ENCODE data around the gene SERPINA1.
A peak's percentile ranks its signal among the peaks of the same experiment; 100 is the strongest.
"Not testable (repeated sequence)": the region's sequence is repeated elsewhere in the genome, so short reads cannot be mapped to it uniquely, and the experiment has no call there.

SERPINA1 gene

GRCh38 chr14:94346065-94346786 lies 42.2 kb downstream of the SERPINA1 start:
- not testable (repeated sequence) for DNase-seq (ENCODE audit: low read depth)

GRCh38 chr14:94345344-94346064 lies 42.9 kb downstream of the SERPINA1 start:
- peak; percentile 86 for DNase-seq (ENCODE audit: low read depth)

DNA sequence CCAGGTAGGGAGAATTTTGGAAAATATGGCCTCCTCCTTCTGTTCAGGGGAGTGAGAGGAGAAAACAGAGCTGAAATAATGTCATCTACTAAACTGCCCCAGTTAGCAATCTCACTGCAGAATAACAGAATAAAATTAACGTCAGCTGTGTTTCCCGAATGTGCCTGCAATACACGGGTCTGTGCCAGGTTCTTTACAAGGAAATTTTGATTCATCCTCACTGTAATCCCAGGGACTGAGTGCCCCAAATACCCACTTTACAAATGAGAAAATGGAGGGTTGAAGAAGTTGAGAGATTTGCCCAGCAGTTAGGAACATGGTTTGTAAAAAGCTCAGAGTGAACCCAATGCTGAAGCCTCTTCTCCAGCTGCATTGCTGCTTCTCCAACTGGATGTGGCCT lies 44.0 kb downstream of the SERPINA1 start:
- DNase-seq (ENCODE audit: low read depth), result no peak

- no peak for DNase-seq (ENCODE audit: low read depth)
Observed at GRCh38 chr14:94343238-94344005, 45.0 kb downstream of the SERPINA1 start.

- DNase-seq (ENCODE audit: low read depth), result peak; percentile 94
Observed at GRCh38 chr14:94342334-94342934, 46.0 kb downstream of the SERPINA1 start.

GRCh38 chr14:94341656-94342333 lies 46.6 kb downstream of the SERPINA1 start:
- no peak for DNase-seq (ENCODE audit: low read depth)

DNA sequence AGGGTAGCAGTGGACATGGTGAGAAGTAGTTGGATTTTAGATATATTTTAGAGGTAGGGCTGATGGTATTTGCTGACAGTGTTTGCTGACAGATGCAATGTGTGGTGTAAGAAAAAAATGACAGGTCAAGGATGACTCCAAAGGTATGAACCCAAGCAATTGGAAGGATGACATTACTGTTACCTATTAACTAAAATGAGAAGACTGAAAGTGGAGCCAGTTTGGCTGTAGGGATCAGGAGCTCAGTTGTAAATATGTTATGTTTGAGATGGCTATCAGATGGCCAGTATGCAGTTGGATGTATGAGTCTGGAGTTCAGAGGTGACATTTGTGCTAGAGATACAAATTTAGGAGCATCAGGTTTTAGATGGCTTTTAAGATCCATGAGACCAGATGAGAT lies 47.9 kb downstream of the SERPINA1 start:
- no peak for DNase-seq (ENCODE audit: low read depth)

- DNase-seq (ENCODE audit: low read depth), result no peak
Observed at GRCh38 chr14:94338023-94338422, 50.4 kb downstream of the SERPINA1 start.

GRCh38 chr14:94337274-94337673 lies 51.1 kb downstream of the SERPINA1 start:
- DNase-seq (ENCODE audit: low read depth), result no peak

- no peak for DNase-seq (ENCODE audit: low read depth)
Observed at GRCh38 chr14:94334872-94335271, 53.5 kb downstream of the SERPINA1 start.

DNA sequence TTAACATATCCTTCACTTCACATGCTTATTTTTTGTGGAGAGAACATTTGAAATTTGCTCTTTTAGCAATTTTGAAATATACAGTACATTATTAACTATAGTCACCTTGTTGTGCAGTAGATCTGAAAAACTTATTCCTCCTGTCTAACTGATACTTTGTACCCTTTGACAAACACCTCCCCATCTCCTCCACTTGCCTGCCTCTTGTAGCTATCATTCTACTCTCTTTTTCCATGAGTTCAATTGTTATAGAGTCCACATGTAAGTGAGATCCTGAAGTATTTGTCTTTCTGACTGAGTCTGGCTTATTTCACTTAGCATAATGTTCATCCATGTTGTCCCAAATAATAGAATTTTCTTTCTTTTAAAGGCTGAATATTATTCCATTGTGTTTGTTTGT lies 55.8 kb downstream of the SERPINA1 start:
- DNase-seq (ENCODE audit: low read depth), result no peak

DNA sequence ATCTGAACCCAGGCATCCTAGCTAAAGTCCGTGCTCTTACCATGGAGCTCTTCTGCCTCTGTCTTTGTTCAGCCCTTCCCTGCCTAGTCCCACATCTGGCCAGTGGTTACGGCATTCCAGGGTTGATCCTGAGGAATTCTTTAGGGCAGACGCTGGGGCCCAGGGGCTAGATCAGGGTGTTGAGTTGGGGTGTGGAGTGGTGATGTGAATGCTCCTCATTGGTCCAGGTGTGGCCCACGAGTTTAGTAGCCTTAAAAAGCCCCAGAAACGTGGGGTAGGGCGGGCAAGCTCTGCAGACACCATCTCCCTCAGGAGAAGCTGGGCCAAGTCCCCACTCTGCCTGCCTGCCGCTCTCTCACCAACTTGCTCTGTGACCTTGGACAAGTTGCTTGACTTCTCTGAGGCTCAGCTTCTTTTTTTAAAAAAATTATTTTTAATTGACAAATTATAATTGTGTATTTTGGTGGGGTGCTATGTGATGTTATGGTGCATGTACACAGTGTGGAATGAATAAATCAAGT lies 56.3 kb downstream of the SERPINA1 start:
- DNase-seq (ENCODE audit: low read depth), result no peak

GRCh38 chr14:94331462-94331861 lies 56.9 kb downstream of the SERPINA1 start:
- DNase-seq (ENCODE audit: low read depth), result no peak

GRCh38 chr14:94330857-94331256 lies 57.5 kb downstream of the SERPINA1 start:
- no peak for DNase-seq (ENCODE audit: low read depth)

GRCh38 chr14:94330432-94330831 lies 58.0 kb downstream of the SERPINA1 start:
- no peak for DNase-seq (ENCODE audit: low read depth)

DNA sequence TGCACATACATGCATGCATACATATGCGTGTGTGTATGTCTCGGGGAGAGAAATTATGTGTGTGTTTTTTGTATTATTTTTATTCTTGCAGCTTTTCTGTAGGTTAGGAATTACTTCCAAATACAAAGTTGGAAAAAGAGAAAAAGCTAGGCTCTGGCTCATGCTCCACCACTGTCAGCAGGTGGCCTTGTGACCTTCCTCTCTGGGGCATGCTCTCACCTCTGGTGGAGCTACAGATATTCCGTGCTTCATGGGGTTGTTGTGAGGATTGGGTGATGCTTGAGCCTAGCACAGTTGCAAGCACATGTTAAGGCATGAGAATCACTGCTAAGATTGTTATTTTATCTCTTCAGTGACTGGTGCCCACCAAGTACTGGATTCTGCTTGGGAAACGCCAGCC lies 58.5 kb downstream of the SERPINA1 start:
- DNase-seq (ENCODE audit: low read depth), result no peak

GRCh38 chr14:94328196-94328595 lies 60.2 kb downstream of the SERPINA1 start:
- no peak for DNase-seq (ENCODE audit: low read depth)

Data from amniotic epithelial cell (primary cell).